Measurements from ENCODE around the gene OBSCN.

DNA sequence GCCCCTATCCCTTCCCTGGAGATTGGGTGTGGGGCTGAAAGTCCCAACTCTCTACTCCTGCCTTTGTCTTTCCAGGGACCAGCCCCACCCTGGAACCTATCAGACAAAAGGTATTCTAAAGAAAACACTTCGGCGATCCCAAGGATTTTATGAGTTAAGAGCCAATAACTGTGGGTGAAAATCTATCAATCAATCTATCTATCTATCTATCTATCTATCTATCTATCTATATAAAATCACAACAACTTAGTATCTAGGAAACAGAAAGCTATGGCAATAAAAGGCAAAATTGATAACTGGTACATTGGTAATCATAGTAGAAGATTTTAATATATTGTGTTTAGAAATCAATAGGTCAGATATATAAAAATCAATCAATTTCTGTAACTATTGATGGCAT is 175.9 kb downstream of the OBSCN start:
- TF ChIP-seq, protein P1, sequence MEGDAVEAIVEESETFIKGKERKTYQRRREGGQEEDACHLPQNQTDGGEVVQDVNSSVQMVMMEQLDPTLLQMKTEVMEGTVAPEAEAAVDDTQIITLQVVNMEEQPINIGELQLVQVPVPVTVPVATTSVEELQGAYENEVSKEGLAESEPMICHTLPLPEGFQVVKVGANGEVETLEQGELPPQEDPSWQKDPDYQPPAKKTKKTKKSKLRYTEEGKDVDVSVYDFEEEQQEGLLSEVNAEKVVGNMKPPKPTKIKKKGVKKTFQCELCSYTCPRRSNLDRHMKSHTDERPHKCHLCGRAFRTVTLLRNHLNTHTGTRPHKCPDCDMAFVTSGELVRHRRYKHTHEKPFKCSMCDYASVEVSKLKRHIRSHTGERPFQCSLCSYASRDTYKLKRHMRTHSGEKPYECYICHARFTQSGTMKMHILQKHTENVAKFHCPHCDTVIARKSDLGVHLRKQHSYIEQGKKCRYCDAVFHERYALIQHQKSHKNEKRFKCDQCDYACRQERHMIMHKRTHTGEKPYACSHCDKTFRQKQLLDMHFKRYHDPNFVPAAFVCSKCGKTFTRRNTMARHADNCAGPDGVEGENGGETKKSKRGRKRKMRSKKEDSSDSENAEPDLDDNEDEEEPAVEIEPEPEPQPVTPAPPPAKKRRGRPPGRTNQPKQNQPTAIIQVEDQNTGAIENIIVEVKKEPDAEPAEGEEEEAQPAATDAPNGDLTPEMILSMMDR (conservative IDR thresholded peaks at IDR 0.05; ENCODE audit: low read depth, low read length), result no peak
- TF ChIP-seq EZH2 (IDR thresholded peaks at IDR 0.05; ENCODE audit: low read length, unreplicated experiment) (no peak), EZH2phosphoT487 (IDR thresholded peaks at IDR 0.05; ENCODE audit: borderline replicate concordance, low read length) (no peak)

Measured in PC-3 (cell line).